ENCODE measurements around the gene PFN2. TPM values are rescaled to one million over a fixed set of nuclear protein-coding genes. Genes with fewer than 3 reads are reported as not detected.

Gene PFN2
- total and polyA plus RNA-seq, 7 donors = 33.7 to 62.4 (median 52.5) TPM

DNA sequence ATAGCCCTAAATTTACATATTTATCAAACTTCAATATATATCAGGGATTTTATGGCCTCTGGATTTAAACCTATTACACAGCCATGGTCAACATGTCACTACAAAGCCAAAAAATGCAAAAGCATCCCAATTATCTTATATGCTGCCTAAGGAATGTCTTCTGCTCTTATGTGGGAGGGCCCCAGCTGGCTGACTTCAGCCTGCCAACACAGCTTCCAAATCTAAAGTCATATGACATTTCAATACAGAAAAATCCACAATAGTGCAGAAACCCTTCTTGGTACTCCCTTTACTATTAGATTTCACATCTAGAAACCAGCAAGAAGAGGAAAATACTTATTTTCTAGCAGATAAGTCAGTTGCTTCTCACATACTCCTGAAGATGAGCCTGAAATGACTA lies 6.4 kb downstream of the PFN2 start:
- Histone ChIP-seq H3K36me3 (peaks cover 0 to 16% (median 0%) of the 10 kb centered on the region in 4 donors), H3K4me1 (peaks cover 0 to 49% (median 25%) of the 10 kb centered on the region in 4 donors), H3K9me3 (no peaks in the 10 kb centered on the region), H3K4me3 (no peak overlapping the region), H3K27me3 (no peaks in the 10 kb centered on the region), H3K27ac (no peak overlapping the region)
- no peak for TF ChIP-seq POLR2AphosphoS5 (IDR thresholded peaks at IDR 0.05)
- TF ChIP-seq, protein P1, sequence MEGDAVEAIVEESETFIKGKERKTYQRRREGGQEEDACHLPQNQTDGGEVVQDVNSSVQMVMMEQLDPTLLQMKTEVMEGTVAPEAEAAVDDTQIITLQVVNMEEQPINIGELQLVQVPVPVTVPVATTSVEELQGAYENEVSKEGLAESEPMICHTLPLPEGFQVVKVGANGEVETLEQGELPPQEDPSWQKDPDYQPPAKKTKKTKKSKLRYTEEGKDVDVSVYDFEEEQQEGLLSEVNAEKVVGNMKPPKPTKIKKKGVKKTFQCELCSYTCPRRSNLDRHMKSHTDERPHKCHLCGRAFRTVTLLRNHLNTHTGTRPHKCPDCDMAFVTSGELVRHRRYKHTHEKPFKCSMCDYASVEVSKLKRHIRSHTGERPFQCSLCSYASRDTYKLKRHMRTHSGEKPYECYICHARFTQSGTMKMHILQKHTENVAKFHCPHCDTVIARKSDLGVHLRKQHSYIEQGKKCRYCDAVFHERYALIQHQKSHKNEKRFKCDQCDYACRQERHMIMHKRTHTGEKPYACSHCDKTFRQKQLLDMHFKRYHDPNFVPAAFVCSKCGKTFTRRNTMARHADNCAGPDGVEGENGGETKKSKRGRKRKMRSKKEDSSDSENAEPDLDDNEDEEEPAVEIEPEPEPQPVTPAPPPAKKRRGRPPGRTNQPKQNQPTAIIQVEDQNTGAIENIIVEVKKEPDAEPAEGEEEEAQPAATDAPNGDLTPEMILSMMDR (IDR thresholded peaks at IDR 0.05) = no peak
- TF ChIP-seq EP300 (IDR thresholded peaks at IDR 0.05) = no peak
- TF ChIP-seq POLR2A (IDR thresholded peaks at IDR 0.05) = no peak
- no peak for DNase-seq
- intact Hi-C loops (cut with DNase I) = no loop called here

DNA sequence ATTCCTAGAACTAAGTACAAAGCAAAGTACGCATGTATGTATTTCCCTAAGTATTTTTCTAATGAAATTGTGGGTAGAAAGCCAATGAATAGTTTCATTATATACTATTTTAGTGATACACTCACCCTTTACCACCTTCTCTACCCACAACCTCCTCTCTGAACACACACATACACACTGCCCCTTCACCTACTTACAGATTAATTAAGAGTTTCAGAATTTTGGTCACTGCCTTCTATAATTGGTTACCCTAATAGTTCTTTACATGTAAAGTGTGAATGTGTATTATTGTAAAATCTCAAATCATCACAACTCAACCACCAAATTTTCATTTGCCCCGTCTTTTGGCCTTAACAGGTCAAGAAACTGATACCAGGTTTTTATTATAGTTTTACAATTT lies 7.2 kb downstream of the PFN2 start:
- Histone ChIP-seq H3K4me1 (peaks cover 0 to 41% (median 21%) of the 10 kb centered on the region in 4 donors), H3K27me3 (no peaks in the 10 kb centered on the region), H3K27ac (no peak overlapping the region), H3K4me3 (no peak overlapping the region), H3K36me3 (peaks cover 0 to 16% (median 0%) of the 10 kb centered on the region in 4 donors), H3K9me3 (no peaks in the 10 kb centered on the region)
- 72 to 94% methylated on average over 2 of the region's 2 CpGs for WGBS, 2 donors
- DNase-seq = no peak
- intact Hi-C loops (cut with DNase I) = no loop called here
- TF ChIP-seq POLR2AphosphoS5 (IDR thresholded peaks at IDR 0.05) = no peak
- no peak for TF ChIP-seq EP300 (IDR thresholded peaks at IDR 0.05)
- no peak for TF ChIP-seq POLR2A (IDR thresholded peaks at IDR 0.05)
- TF ChIP-seq, protein P1 (IDR thresholded peaks at IDR 0.05) = no peak

DNA sequence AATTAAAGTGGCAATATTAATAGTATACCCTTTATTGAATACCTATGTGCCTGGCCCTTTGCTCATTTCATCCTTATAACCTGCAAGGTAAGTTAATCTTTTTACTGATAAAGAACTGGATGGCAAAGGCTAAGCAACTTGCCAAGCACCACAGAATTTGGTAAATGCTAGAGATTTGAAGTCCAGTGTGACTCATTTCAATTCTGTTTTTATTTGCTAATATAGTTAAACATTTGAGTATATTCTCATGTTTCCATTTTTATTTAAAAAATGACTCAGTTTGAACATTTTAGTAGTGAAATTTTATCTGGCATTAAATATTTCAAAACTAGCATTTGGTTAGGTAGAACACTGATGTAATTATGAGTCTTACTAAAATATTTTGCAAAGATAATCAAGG lies 11.3 kb downstream of the PFN2 start:
- DNase-seq = no peak
- Histone ChIP-seq H3K9me3 (no peaks in the 10 kb centered on the region), H3K36me3 (peaks cover 0 to 6% (median 0%) of the 10 kb centered on the region in 4 donors), H3K4me3 (no peak overlapping the region), H3K27ac (no peak overlapping the region), H3K27me3 (no peaks in the 10 kb centered on the region), H3K4me1 (peaks cover 0 to 16% (median 7%) of the 10 kb centered on the region in 4 donors)
- intact Hi-C loops (cut with DNase I) = no loop called here
- TF ChIP-seq, protein P1 (IDR thresholded peaks at IDR 0.05) = no peak
- TF ChIP-seq EP300 (IDR thresholded peaks at IDR 0.05) = no peak
- TF ChIP-seq POLR2AphosphoS5 (IDR thresholded peaks at IDR 0.05) = no peak
- TF ChIP-seq POLR2A (IDR thresholded peaks at IDR 0.05) = no peak

DNA sequence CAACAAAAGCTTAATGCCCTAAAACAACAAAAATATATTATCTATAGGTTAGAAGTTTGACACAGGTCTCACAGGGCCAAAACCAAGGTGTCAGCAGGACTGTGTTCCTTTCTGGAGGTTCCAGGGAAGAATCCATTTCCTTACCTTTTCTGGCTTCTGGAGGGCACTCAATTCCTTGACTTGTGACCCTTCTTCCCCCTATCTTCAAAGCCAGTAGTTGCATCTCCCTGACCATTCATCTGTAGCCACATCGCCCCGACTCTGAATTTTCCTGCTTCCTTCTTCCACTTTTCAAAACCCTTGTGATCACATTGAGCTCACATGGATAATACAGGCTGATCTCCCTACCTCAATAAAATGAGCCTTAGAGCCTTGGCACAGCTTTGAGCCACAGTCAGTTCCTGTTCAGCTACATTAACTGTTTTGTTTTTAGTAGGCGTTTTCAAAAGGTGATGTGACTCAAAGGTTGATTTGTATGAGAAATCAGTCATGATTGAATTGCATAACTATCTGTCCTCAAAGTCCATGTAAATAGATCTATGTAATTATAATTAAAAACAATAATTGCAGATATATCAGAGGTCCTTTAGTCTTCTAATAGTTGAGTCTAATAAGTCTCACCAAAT lies 12.4 kb downstream of the PFN2 start:
- no peak overlapping the region for H3K27ac ChIP-seq
- intact Hi-C loops (cut with DNase I) = no loop called here
- 59 to 80% methylated on average over 3 of the region's 3 CpGs for WGBS, 2 donors
- no peaks in the 10 kb centered on the region for H3K27me3 ChIP-seq
- TF ChIP-seq POLR2AphosphoS5 (IDR thresholded peaks at IDR 0.05) (no peak), POLR2A (IDR thresholded peaks at IDR 0.05) (no peak)
- TF ChIP-seq, protein P1 (IDR thresholded peaks at IDR 0.05) = no peak
- peaks cover 0 to 6% (median 0%) of the 10 kb centered on the region in 4 donors for H3K36me3 ChIP-seq
- DNase-seq = no peak
- H3K9me3 ChIP-seq = no peaks in the 10 kb centered on the region
- no peak overlapping the region for H3K4me3 ChIP-seq
- peaks cover 0 to 9% (median 0%) of the 10 kb centered on the region in 4 donors for H3K4me1 ChIP-seq

Data from sigmoid colon (tissue), 7 donors.